H9 (cell line): ENCODE measurements around the gene SFMBT2. TPM values are rescaled to one million over a fixed set of nuclear protein-coding genes. Genes with fewer than 3 reads are reported as not detected.

Experiments
- DNase-seq: peaks from one replicate; pipeline ENCODE4 v3.0.0-alpha.2; 2017
- H2AFZ ChIP-seq: one replicate; pipeline ENCODE4 v1.6.1; 2013; ENCODE audit warnings: mild to moderate bottlenecking, low read length, control low read depth, moderate library complexity
- H2AK5ac ChIP-seq: 2 replicates; pipeline ENCODE4 v1.6.1; 2013; ENCODE audit warnings: low read length, control low read depth, mixed read lengths; ENCODE audit not compliant: insufficient read length
- H2BK120ac ChIP-seq: one replicate; pipeline ENCODE4 v1.6.1; 2013; ENCODE audit warnings: low read depth, mild to moderate bottlenecking, low read length, control low read depth, inconsistent platforms; ENCODE audit not compliant: poor library complexity, severe bottlenecking
- H2BK12ac ChIP-seq: 2 replicates; pipeline ENCODE4 v1.6.1; 2013; ENCODE audit warnings: low read length, control low read depth, mixed read lengths, low read depth; ENCODE audit not compliant: insufficient read length
- H2BK15ac ChIP-seq: 2 replicates; pipeline ENCODE4 v1.6.1; 2013; ENCODE audit warnings: low read depth, low read length, control low read depth
- H2BK20ac ChIP-seq: one replicate; pipeline ENCODE4 v1.6.1; 2013; ENCODE audit warnings: low read depth, mild to moderate bottlenecking, low read length, control low read depth, inconsistent platforms; ENCODE audit not compliant: poor library complexity, severe bottlenecking
- H2BK5ac ChIP-seq: 2 replicates; pipeline ENCODE4 v1.6.1; 2013; ENCODE audit warnings: low read length, control low read depth, mixed read lengths; ENCODE audit not compliant: insufficient read length
- H3K14ac ChIP-seq: 2 replicates; pipeline ENCODE4 v1.6.1; 2013; ENCODE audit warnings: low read length, control low read depth; ENCODE audit not compliant: insufficient read depth
- H3K18ac ChIP-seq: 2 replicates; pipeline ENCODE4 v1.6.1; 2013; ENCODE audit warnings: low read depth, mild to moderate bottlenecking, mixed read lengths, low read length, control low read depth; ENCODE audit not compliant: insufficient read length
- H3K23ac ChIP-seq: 2 replicates; pipeline ENCODE4 v1.6.1; 2013; ENCODE audit warnings: low read length, control low read depth, mixed read lengths, low read depth; ENCODE audit not compliant: insufficient read length
- H3K23me2 ChIP-seq: 2 replicates; pipeline ENCODE4 v1.6.1; 2013; ENCODE audit warnings: low read depth, mild to moderate bottlenecking, mixed read lengths, low read length, control low read depth; ENCODE audit not compliant: insufficient read length, poor library complexity, severe bottlenecking
- H3K27ac ChIP-seq: 2 replicates; pipeline ENCODE4 v1.5.1; 2013; ENCODE audit warnings: low read length, control low read depth, mixed read lengths, low read depth; ENCODE audit not compliant: insufficient read length
- H3K27me3 ChIP-seq: 2 replicates; pipeline ENCODE4 v1.6.1; 2013; ENCODE audit warnings: low read length, control low read depth, inconsistent platforms; ENCODE audit not compliant: insufficient read depth
- H3K4ac ChIP-seq: 2 replicates; pipeline ENCODE4 v1.6.1; 2013; ENCODE audit warnings: low read depth, mild to moderate bottlenecking, control low read depth, inconsistent platforms, low read length, moderate library complexity
- H3K4me1 ChIP-seq: 2 replicates; pipeline ENCODE4 v1.6.1; 2013; ENCODE audit warnings: low read length, control low read depth, inconsistent platforms; ENCODE audit not compliant: insufficient read depth
- H3K4me2 ChIP-seq: 2 replicates; pipeline ENCODE4 v1.6.1; 2013; ENCODE audit warnings: low read length, control low read depth, mixed read lengths; ENCODE audit not compliant: insufficient read length, insufficient read depth
- H3K56ac ChIP-seq: 2 replicates; pipeline ENCODE4 v1.6.1; 2013; ENCODE audit warnings: low read depth, mild to moderate bottlenecking, mixed read lengths, low read length, control low read depth; ENCODE audit not compliant: insufficient read length
- H3K79me1 ChIP-seq: 2 replicates; pipeline ENCODE4 v1.6.1; 2013; ENCODE audit warnings: low read depth, mild to moderate bottlenecking, moderate library complexity, low read length, control low read depth, inconsistent platforms; ENCODE audit not compliant: insufficient read depth, poor library complexity, severe bottlenecking
- H3K79me2 ChIP-seq: 2 replicates; pipeline ENCODE4 v1.6.1; 2013; ENCODE audit warnings: low read length, control low read depth, inconsistent platforms; ENCODE audit not compliant: insufficient read depth
- H3K9ac ChIP-seq: 2 replicates; pipeline ENCODE4 v1.6.1; 2013; ENCODE audit warnings: low read length, control low read depth, mixed read lengths; ENCODE audit not compliant: insufficient read length; ENCODE audit errors: extremely low read depth
- H3K9me3 ChIP-seq: one replicate; pipeline ENCODE4 v1.6.1; 2013; ENCODE audit warnings: low read depth, low read length, inconsistent platforms; ENCODE audit not compliant: control insufficient read depth
- H3T11ph ChIP-seq: one replicate; pipeline ENCODE4 v1.6.1; 2013; ENCODE audit warnings: mild to moderate bottlenecking, low read length, control low read depth, inconsistent platforms
- H4K20me1 ChIP-seq: one replicate; pipeline ENCODE4 v1.6.1; 2013; ENCODE audit not compliant: control insufficient read depth, insufficient read length, insufficient read depth
- H4K5ac ChIP-seq: 2 replicates; pipeline ENCODE4 v1.6.1; 2013; ENCODE audit warnings: low read depth, mild to moderate bottlenecking, mixed read lengths, low read length, control low read depth; ENCODE audit not compliant: insufficient read length
- H4K8ac ChIP-seq: replicated peaks from 2 replicates; pipeline ENCODE4 v1.6.1; 2013; ENCODE audit warnings: low read length, control low read depth, mixed read lengths, low read depth; ENCODE audit not compliant: insufficient read length
- H4K91ac ChIP-seq: 2 replicates; pipeline ENCODE4 v1.6.1; 2013; ENCODE audit warnings: low read depth, mild to moderate bottlenecking, moderate library complexity, mixed read lengths, low read length, control low read depth; ENCODE audit not compliant: insufficient read length
- H3K27ac Mint-ChIP-seq, 3 experiments: 2 replicates in 2 of 3; 3 replicates in 1 of 3; pipeline ENCODE4 v1.8.0; 2020 to 2021; ENCODE audit warnings: mixed read lengths in 3 of 3, mild to moderate bottlenecking in 1 of 3, moderate library complexity in 1 of 3
- H3K27me3 Mint-ChIP-seq: 2 replicates; pipeline ENCODE4 v1.8.0; 2021; ENCODE audit warnings: low read depth, mild to moderate bottlenecking, moderate library complexity, mixed read lengths
- H3K36me3 Mint-ChIP-seq, 3 experiments: 2 replicates in 2 of 3; 3 replicates in 1 of 3; pipeline ENCODE4 v1.8.0; 2020 to 2021; ENCODE audit warnings: low read depth in 3 of 3, mixed read lengths in 3 of 3; ENCODE audit not compliant: insufficient read depth in 1 of 3
- H3K4me1 Mint-ChIP-seq, 2 experiments: 2 replicates each; pipeline ENCODE4 v1.8.0; 2020; ENCODE audit warnings: mixed read lengths in 2 of 2
- H3K4me3 Mint-ChIP-seq, 2 experiments: 2 replicates in 1 of 2; 3 replicates in 1 of 2; pipeline ENCODE4 v1.8.0; 2020 to 2021; ENCODE audit warnings: mild to moderate bottlenecking in 2 of 2, mixed read lengths in 2 of 2, moderate library complexity in 1 of 2
- H3K9me3 Mint-ChIP-seq, 2 experiments: 2 replicates in 1 of 2; 3 replicates in 1 of 2; pipeline ENCODE4 v1.8.0; 2020; ENCODE audit warnings: mild to moderate bottlenecking in 2 of 2, mixed read lengths in 2 of 2, moderate library complexity in 1 of 2
- WGBS: extraction: QIAGEN DNeasy Blood & Tissue Kit; methylation state at CpG from one replicate; pipeline ENCODE4 v1.1.7; 2013; ENCODE audit warnings: missing lambda C conversion rate, low lambda C conversion rate, mixed read lengths; ENCODE audit not compliant: insufficient read length; ENCODE audit errors: extremely low coverage; 5-methylcytosine and 5-hydroxymethylcytosine counted together
- total RNA-seq: library from RNA; stranded (reverse); gene quantifications from 2 replicates; pipeline ENCODE4 v1.2.1, GENCODE V29; 2021
- TF ChIP-seq, protein P1 (sequence below): fragments of 200-600 bp; sonication (generic); conservative IDR thresholded peaks from 3 replicates; pipeline ENCODE4 v1.8.0; 2021; ENCODE audit warnings: antibody characterized with exemption, mild to moderate bottlenecking

SFMBT2 gene
- total RNA-seq, 1 experiment from 2014 or later: 5.3 TPM

DNA sequence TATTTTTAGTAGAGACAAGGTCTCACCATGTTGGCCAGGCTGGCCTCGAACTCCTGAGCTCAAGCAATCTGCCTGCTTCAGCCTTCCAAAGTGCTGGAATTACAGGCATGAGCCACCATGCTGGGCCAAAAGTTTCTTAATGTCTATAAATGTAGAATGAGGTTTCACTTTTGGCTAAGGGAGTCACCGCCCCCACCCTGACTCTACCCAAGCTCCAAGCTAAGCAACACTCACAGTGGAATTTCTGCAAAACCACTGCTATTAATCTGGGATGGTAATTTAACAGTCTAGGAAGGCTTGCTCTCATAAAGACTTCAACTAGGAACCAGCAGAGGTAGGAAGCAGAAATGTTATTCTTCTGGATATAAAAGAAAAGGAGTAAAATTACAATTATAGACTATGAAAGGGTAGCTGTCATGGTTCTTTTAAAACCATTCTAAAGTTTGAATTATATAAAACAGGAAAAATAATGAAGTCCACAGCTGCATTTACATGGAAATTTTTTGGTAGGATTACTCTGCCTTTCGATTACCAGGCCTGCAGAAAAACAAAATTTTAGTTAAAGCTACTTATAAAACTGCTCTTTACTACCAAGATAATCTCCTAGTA, 211.6 kb downstream of the SFMBT2 start:
- Histone ChIP-seq H3K4me2 (no peak overlapping the region), H3K79me2 (no peaks in the 10 kb centered on the region), H2BK15ac (no peak overlapping the region), H3K4ac (no peak overlapping the region), H3K18ac (no peak overlapping the region), H3K9ac (no peak overlapping the region), H3K23me2 (no peaks in the 10 kb centered on the region), H2BK20ac (no peak overlapping the region), H2AK5ac (no peak overlapping the region), H3K56ac (no peak overlapping the region), H4K20me1 (no peaks in the 10 kb centered on the region), H3K14ac (no peak overlapping the region), H2AFZ (no peak overlapping the region), H2BK12ac (no peak overlapping the region), H4K5ac (no peak overlapping the region), H3K79me1 (no peaks in the 10 kb centered on the region), H2BK5ac (no peak overlapping the region), H2BK120ac (no peak overlapping the region), H3T11ph (no peak overlapping the region), H3K4me1 (no peaks in the 10 kb centered on the region), H3K27ac (no peak overlapping the region), H4K91ac (no peak overlapping the region), H3K9me3 (no peaks in the 10 kb centered on the region), H3K27me3 (no peaks in the 10 kb centered on the region), H3K23ac (no peak overlapping the region), H4K8ac (no peak overlapping the region)
- TF ChIP-seq, protein P1, sequence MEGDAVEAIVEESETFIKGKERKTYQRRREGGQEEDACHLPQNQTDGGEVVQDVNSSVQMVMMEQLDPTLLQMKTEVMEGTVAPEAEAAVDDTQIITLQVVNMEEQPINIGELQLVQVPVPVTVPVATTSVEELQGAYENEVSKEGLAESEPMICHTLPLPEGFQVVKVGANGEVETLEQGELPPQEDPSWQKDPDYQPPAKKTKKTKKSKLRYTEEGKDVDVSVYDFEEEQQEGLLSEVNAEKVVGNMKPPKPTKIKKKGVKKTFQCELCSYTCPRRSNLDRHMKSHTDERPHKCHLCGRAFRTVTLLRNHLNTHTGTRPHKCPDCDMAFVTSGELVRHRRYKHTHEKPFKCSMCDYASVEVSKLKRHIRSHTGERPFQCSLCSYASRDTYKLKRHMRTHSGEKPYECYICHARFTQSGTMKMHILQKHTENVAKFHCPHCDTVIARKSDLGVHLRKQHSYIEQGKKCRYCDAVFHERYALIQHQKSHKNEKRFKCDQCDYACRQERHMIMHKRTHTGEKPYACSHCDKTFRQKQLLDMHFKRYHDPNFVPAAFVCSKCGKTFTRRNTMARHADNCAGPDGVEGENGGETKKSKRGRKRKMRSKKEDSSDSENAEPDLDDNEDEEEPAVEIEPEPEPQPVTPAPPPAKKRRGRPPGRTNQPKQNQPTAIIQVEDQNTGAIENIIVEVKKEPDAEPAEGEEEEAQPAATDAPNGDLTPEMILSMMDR: no peak
- H3K27me3 Mint-ChIP-seq: no peaks in the 10 kb centered on the region; the same call in 1 of the 2 replicates
- no peak overlapping the region for H3K27ac Mint-ChIP-seq
- no CpG with 5 or more reads among the region's 3 CpGs for WGBS
- H3K4me3 Mint-ChIP-seq: no peak overlapping the region
- peaks cover 5 to 6% of the 10 kb centered on the region in 2 experiments; a peak in 3 of 5 replicates for H3K9me3 Mint-ChIP-seq
- no peak for DNase-seq
- peaks cover 16 to 37% (median 31%) of the 10 kb centered on the region in 3 experiments for H3K36me3 Mint-ChIP-seq
- no peaks in the 10 kb centered on the region for H3K4me1 Mint-ChIP-seq
